ENCODE measurements around the gene ENO1. TPM values are rescaled to one million over a fixed set of nuclear protein-coding genes. Genes with fewer than 3 reads are reported as not detected.

Gene ENO1
- total and polyA plus RNA-seq, 2 of the 8 experiments (the other 6 are each of a cell fraction or from before 2014, with no cell fraction given), result 1,763 to 2,117 TPM

DNA sequence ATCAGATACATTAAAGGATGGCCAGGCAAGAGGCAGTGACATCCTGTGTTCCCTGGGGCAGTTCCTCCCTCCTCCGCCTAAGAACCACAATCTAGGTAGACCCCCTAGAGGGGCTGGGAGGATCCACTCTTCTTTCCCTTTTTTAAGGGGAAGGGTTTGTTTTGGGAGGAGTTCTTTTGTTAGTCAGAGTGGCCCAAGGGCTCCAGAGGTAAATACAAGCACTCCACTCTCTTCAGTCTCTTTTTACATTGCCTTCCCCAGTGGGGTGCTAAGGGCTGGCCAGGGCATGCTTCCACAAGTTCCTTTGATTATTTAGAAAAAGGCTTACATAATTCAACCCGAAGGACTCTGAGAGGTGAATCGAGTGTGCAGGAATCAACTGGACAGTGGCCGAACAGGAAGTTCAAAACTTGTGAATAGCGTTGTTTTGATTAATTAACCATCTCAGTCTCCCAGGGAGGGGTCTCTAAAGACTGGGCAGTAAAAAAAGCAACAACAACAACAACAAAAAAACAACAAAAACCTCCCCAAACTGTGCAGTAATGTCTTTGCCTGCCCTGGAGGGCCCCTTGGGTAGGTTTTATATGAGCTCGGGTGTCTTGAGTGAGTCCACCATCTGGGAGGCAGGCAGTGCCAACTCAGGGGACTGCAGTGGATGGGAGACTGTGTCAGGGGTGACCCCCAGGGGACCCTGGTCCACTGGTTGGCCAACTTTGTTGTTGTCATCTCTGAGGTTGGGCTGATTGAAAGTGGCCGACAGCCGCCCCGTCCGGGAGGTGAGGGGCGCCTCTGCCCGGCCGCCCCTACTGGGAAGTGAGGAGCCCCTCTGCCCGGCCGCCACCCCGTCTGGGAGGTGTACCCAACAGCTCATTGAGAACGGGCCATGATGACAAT is 33.2 kb upstream of the ENO1 start:
- no peak overlapping the region; the same call in 1 of the 2 replicates for H2BK5ac ChIP-seq (ENCODE audit: low read depth, low read length)
- H2BK20ac ChIP-seq (ENCODE audit: low read length), result 0 out of 2 replicates have a peak overlapping the region, but pooled peaks have one; percentile 34
- H3K79me2 ChIP-seq (ENCODE audit: control insufficient read depth in 1 of 2, insufficient read depth in 2 of 2, low read length in 2 of 2), result no peaks in the 10 kb centered on the region
- H3K23me2 ChIP-seq (ENCODE audit: low read depth, low read length), result no peaks in the 10 kb centered on the region
- CTCF ChIA-PET (ENCODE audit: partially characterized antibody), result interaction anchor here (0.6 to 2.7 kb wide), 6 partner anchors 25 to 199 kb away, joined by 3 to 9 read pairs (median 4); no protein-coding TSS in a partner anchor
- H3K4me2 ChIP-seq (ENCODE audit: insufficient read depth in 1 of 2, low read depth in 2 of 2, low read length in 2 of 2), result no peak overlapping the region
- H3K56ac ChIP-seq (replicated peaks; ENCODE audit: insufficient read length, low read depth, low read length), result no peak overlapping the region
- no peak overlapping the region for H3K9ac ChIP-seq (replicated peaks in 1 of 4; ENCODE audit: extremely low read depth in 1 of 4, low read depth in 3 of 4, low read length in 3 of 4)
- peaks cover 3 to 4% of the 10 kb centered on the region in 2 experiments; a peak in 3 of 4 replicates for H3K9me3 ChIP-seq (ENCODE audit: insufficient read depth in 2 of 2, low read depth in 1 of 2, low read length in 1 of 2)
- peak overlapping the region; percentile 80 for H2BK120ac ChIP-seq (replicated peaks; ENCODE audit: low read depth, low read length)
- H4K91ac ChIP-seq (replicated peaks; ENCODE audit: insufficient read length, low read length), result peak overlapping the region; percentile 85
- peaks cover 0 to 11% (median 7%) of the 10 kb centered on the region in 4 experiments; a peak in 5 of 7 replicates for H3K4me1 ChIP-seq (replicated peaks in 1 of 4; ENCODE audit: control insufficient read depth in 3 of 4, insufficient read depth in 4 of 4, low read length in 3 of 4)
- H2AK5ac ChIP-seq (ENCODE audit: low read depth, low read length), result no peak overlapping the region
- no peak overlapping the region for H4K8ac ChIP-seq (ENCODE audit: extremely low read depth, insufficient read depth, low read length)
- no peak overlapping the region; the same call in 1 of the 2 replicates for H3K18ac ChIP-seq (ENCODE audit: extremely low read depth, low read length)
- no peaks in the 10 kb centered on the region for H3K27me3 ChIP-seq (replicated peaks in 1 of 4; ENCODE audit: control insufficient read depth in 3 of 4, extremely low read depth in 1 of 4, insufficient read depth in 3 of 4, low read length in 3 of 4)
- no peaks in the 10 kb centered on the region for H4K20me1 ChIP-seq (replicated peaks in 1 of 2; ENCODE audit: control insufficient read depth in 1 of 2, insufficient read depth in 2 of 2, low read length in 2 of 2)
- POLR2A ChIA-PET (ENCODE audit: partially characterized antibody), result interaction anchor here (0.6 to 6.6 kb wide), 4 partner anchors 17 to 43 kb away, joined by 3 to 30 read pairs (median 4); partner anchors contain the start of gene ENO1
- FAIRE-seq (no peak), DNase-seq (ENCODE audit: low read depth in 1 of 2, low spot score in 2 of 2) (peak in 1 of 2 experiments; percentile 41)
- H3K4ac ChIP-seq (replicated peaks; ENCODE audit: insufficient read length, low read depth, low read length), result no peak overlapping the region
- H4K5ac ChIP-seq (ENCODE audit: insufficient read length, low read depth, low read length), result peak overlapping the region; percentile 79
- no peaks in the 10 kb centered on the region for H3K36me3 ChIP-seq (ENCODE audit: control insufficient read depth in 2 of 4, insufficient read depth in 4 of 4, low read length in 3 of 4)
- H3K23ac ChIP-seq (ENCODE audit: insufficient read length), result no peak overlapping the region
- H3K4me3 ChIP-seq (ENCODE audit: extremely low read depth in 1 of 4, insufficient read depth in 2 of 4, low read depth in 3 of 4, low read length in 4 of 4), result no peak overlapping the region
- no peak overlapping the region for H2BK12ac ChIP-seq (ENCODE audit: low read depth, low read length)
- H2AFZ ChIP-seq (ENCODE audit: low read length), result no peak overlapping the region
- H3K79me1 ChIP-seq (ENCODE audit: low read depth, low read length), result no peaks in the 10 kb centered on the region
- no peak overlapping the region for H3K27ac ChIP-seq (ENCODE audit: low read depth, low read length)
- H3K14ac ChIP-seq (ENCODE audit: insufficient read length), result no peak overlapping the region
- TF ChIP-seq SP2 (IDR thresholded peaks at IDR 0.05; ENCODE audit: low read length), result no peak
- peak in 1 of 2 experiments; percentile 39; a peak in 1 of 3 replicates for TF ChIP-seq EP300 (IDR thresholded peaks at IDR 0.05; ENCODE audit: borderline replicate concordance in 1 of 2, low read depth in 2 of 2, low read length in 2 of 2)
- H2BK15ac ChIP-seq (ENCODE audit: low read length), result no peak overlapping the region
- WGBS, 2 experiments (ENCODE audit: extremely low coverage in 1 of 2, insufficient coverage in 1 of 2, insufficient read length in 1 of 2, insufficient replicate concordance in 2 of 2, low coverage in 1 of 2, low lambda C conversion rate in 2 of 2, missing lambda C conversion rate in 1 of 2), result 82% methylated on average over 13 of the region's 17 CpGs; no CpG with 5 or more reads in 1 of the 2 experiments

Measured in H1 (cell line).